OCI-LY7 (cell line): Measurements from ENCODE around the gene RBM26.

Experiments
- EZH2phosphoT487 ChIP-seq: fragments of 200-600 bp; sonication (generic); IDR thresholded peaks from 2 replicates; pipeline ENCODE4 v1.6.1; 2018; ENCODE audit warnings: low read depth, borderline replicate concordance, mild to moderate bottlenecking, mixed run types, antibody characterized with exemption, low read length, moderate library complexity, mixed read lengths
- TF ChIP-seq, protein P1 (sequence below): fragments of 200-600 bp; sonication (generic); conservative IDR thresholded peaks from 2 replicates; pipeline ENCODE4 v1.5.1; 2014; ENCODE audit warnings: mild to moderate bottlenecking, antibody characterized with exemption, low read length, moderate library complexity, mixed read lengths

GRCh38 chr13:79314652-79315051 is 91.4 kb downstream of the RBM26 start:
- TF ChIP-seq, protein P1, sequence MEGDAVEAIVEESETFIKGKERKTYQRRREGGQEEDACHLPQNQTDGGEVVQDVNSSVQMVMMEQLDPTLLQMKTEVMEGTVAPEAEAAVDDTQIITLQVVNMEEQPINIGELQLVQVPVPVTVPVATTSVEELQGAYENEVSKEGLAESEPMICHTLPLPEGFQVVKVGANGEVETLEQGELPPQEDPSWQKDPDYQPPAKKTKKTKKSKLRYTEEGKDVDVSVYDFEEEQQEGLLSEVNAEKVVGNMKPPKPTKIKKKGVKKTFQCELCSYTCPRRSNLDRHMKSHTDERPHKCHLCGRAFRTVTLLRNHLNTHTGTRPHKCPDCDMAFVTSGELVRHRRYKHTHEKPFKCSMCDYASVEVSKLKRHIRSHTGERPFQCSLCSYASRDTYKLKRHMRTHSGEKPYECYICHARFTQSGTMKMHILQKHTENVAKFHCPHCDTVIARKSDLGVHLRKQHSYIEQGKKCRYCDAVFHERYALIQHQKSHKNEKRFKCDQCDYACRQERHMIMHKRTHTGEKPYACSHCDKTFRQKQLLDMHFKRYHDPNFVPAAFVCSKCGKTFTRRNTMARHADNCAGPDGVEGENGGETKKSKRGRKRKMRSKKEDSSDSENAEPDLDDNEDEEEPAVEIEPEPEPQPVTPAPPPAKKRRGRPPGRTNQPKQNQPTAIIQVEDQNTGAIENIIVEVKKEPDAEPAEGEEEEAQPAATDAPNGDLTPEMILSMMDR, result no peak
- TF ChIP-seq EZH2phosphoT487, result no peak
